C4-2B (cell line): Measurements from ENCODE around the gene TMEM33.

Experiments used
- H3K27ac ChIP-seq: fragments of 450-650 bp; 2 replicates; pipeline ENCODE4 v1.5.1; 2017
- CTCF ChIP-seq: fragments of 450-650 bp; conservative IDR thresholded peaks from 2 replicates; pipeline ENCODE4 v1.5.1; 2017; ENCODE audit warnings: mild to moderate bottlenecking
- ZFX ChIP-seq: fragments of 450-650 bp; IDR thresholded peaks from 2 replicates; pipeline ENCODE4 v1.6.1; 2017

TMEM33 gene, protein sequence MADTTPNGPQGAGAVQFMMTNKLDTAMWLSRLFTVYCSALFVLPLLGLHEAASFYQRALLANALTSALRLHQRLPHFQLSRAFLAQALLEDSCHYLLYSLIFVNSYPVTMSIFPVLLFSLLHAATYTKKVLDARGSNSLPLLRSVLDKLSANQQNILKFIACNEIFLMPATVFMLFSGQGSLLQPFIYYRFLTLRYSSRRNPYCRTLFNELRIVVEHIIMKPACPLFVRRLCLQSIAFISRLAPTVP

DNA sequence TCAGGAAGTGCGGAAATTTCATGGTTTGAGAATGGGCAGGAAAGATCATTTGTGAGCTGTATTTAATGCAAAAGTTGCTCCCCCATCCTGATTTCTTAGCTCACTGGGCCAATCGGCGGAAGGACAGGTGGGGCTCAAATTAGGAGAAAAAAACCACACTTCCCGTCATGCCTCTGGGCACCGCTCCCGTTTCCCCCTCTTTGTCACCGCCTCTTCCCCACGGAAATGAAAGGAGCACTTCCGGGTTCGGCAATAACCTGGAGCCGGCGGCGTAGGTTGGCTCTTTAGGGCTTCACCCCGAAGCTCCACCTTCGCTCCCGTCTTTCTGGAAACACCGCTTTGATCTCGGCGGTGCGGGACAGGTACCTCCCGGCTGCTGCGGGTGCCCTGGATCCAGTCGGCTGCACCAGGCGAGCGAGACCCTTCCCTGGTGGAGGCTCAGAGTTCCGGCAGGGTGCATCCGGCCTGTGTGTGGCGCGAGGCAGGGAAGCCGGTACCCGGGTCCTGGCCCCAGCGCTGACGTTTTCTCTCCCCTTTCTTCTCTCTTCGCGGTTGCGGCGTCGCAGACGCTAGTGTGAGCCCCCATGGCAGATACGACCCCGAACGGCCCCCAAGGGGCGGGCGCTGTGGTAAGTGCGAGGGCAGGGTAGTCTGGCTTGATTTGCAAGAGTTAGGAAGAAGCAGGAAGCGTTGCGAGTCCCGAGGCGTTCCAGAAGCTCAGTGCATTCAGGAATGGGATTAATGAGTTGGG is at the start of gene TMEM33:
TSS of gene TMEM33 (plus strand) at position 529 of the 751 bp plus-strand sequence. CDS start at position 585, 56 bp downstream.
- peak within 1 kb of the TSS; percentile 95 for H3K27ac ChIP-seq
- TF ChIP-seq ZFX (peak; percentile 73), CTCF (no peak)

DNA sequence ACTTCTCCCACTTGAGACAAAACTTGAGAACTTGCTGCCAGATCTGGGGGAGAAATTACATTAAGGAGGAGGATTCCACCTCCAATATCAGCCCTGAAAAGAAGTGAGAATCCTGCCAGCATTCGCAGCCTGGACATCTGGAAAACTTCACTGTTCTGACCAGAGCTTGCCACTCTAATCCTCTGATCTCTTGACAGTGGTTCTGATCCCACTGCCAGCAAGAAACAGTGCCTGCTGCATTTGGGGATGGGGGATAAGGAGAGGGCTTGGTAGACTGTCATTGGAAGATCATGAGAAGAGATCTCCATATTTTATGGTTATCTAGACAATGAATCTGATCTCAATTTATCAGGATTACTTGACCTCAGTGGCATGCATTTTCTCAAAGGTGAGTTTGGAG is 49.8 kb upstream of the TMEM33 start:
- no peak overlapping the region for H3K27ac ChIP-seq

DNA sequence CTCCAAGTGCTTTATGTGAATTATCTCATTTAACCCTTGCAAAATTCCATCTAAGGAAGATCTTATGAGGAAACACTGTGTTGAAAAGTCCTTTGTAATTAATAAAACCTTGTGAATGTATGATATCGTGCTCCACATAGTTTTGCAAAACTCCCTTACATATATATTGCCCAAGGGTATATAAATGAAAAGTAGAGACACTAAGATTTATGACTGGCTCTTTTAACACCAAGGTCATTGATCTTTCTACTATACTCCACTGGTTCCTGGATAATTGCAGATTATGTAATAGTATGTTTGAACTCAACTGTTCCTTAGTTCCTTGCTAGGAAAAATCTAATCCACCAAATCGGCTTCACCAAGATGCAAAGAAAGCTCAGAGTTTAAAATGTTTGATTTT is 48.0 kb upstream of the TMEM33 start:
- no peak for TF ChIP-seq CTCF
- no peak overlapping the region for H3K27ac ChIP-seq

More for the DNA sequence above, 49.8 kb upstream of the TMEM33 start:
- TF ChIP-seq CTCF = no peak
- no peak for TF ChIP-seq ZFX

GRCh38 chr4:41887821-41888686 is 47.2 kb upstream of the TMEM33 start:
- H3K27ac ChIP-seq = no peak overlapping the region
- TF ChIP-seq CTCF (peak; percentile 88), ZFX (no peak)

DNA sequence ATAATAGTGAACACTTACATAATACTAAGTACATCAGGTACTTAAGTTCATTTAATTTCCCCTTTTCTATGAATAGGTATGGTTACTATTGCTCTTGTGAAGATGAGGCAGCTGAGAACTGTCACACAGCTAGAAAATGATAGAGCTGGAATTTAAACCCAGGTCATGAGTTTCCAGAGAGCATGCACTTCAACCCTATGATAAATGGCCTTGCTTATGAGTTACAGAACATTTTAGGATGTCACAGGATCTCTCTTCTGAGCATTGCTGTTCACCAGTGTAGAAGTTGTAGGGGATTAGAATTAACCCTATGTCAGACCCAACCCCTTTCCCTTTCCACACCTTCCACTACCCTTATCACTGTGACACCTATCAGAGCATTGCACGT is 46.5 kb upstream of the TMEM33 start:
- TF ChIP-seq CTCF (no peak), ZFX (no peak)
- H3K27ac ChIP-seq = no peak overlapping the region

DNA sequence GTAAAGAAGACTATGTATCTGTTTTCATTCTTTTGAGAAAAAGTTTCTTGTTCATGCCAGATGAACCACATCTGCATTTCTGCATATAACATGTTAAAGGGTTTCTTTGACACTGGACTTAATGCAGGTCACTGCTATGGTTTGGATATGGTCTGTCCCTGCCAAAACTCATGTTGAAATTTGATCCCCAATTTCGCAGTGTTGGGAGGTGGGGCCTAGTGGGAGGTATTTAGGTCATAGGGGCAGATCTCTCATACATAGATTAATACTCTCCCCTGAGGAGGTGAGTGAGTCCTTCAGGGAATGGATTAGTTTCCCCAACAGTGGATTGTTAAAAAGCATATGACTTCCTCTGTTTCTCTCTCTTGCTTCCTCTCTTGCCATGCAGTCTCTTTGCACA is 45.9 kb upstream of the TMEM33 start:
- TF ChIP-seq CTCF (no peak), ZFX (no peak)
- H3K27ac ChIP-seq = no peak overlapping the region

DNA sequence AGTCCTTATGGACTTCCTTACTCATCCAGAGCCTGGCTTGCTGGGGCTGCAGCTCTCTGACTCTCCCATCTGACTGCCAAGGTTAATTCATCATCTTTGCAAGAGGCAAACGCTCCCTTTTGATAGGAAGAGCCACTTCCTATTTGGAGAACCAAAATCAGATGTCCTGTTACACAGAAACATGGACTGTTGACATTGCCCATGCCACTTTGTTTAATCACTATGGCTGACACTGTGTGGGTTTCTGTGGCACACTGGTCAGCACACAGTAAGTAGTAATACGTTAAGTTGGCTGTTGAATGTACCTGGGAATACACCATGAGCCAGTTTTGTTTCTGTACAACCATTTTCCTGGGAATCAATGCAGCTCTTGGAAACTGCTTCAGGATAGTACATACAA is 45.1 kb upstream of the TMEM33 start:
- no peak overlapping the region for H3K27ac ChIP-seq
- no peak for TF ChIP-seq ZFX
- no peak for TF ChIP-seq CTCF
